HCT116 (cell line): Measurements from ENCODE around the gene MANSC1. TPM values are rescaled to one million over a fixed set of nuclear protein-coding genes. Genes with fewer than 3 reads are reported as not detected.

Source experiments
- ATAC-seq: fragments of 200-7000 bp; cut with Tn5 transposase; 2 replicates; pipeline ENCODE4 v1.9.1; 2020; ENCODE audit warnings: mild to moderate bottlenecking, moderate library complexity
- BruUV-seq: library from RNA; stranded (reverse); fragments of 400-500 nt; replicated peaks from 2 replicates; lab custom pipeline; 2021; lab: Mats Ljungman, UMichigan
- CTCF ChIA-PET: fragments of 300-600 bp; sonication (Branson Sonifier 250); formaldehyde crosslinking; loops from one replicate; lab custom pipeline; 2021; ENCODE audit warnings: antibody characterized with exemption; lab: Charles Lee
- POLR2A ChIA-PET: fragments of 300-600, 350-600 bp; sonication (Branson Sonifier 250); formaldehyde crosslinking; loops from one replicate; lab custom pipeline; 2021; ENCODE audit warnings: antibody characterized with exemption; lab: Charles Lee
- RAD21 ChIA-PET, 2 experiments: fragments of 300-600 bp; sonication (Branson Sonifier 250); formaldehyde crosslinking; loops; one replicate each; lab custom pipeline; 2023; ENCODE audit warnings: low total read pairs in 2 of 2; ENCODE audit not compliant: uncharacterized antibody in 2 of 2, unreplicated experiment in 2 of 2, low non-redundant PET in 1 of 2; lab: Charles Lee
- DNase-seq: peaks from one replicate; pipeline ENCODE4 v3.0.0-alpha.2; 2010; ENCODE audit warnings: low read depth, low spot score
- H2AFZ ChIP-seq: fragments of 200-600 bp; shearing (Covaris generic), sonication (generic); 2 replicates; pipeline ENCODE4 v1.6.1; 2017; ENCODE audit warnings: low read depth, mixed run types, mixed read lengths, antibody characterized with exemption, low read length; ENCODE audit not compliant: poor library complexity, severe bottlenecking
- H3K27ac ChIP-seq: 2 replicates; pipeline ENCODE4 v1.5.1; 2012; ENCODE audit warnings: low read depth, low read length
- H3K27me3 ChIP-seq: fragments of 200-600 bp; sonication (generic); 2 replicates; pipeline ENCODE4 v1.6.1; 2016; ENCODE audit warnings: mixed run types, low read length, mixed read lengths; ENCODE audit not compliant: insufficient read depth
- H3K36me3 ChIP-seq, 2 experiments: fragments of 200-500 bp in 1 of 2; fragments of 200-600 bp in 1 of 2; sonication (Bioruptor generic) in 1 of 2; sonication (generic) in 1 of 2; 2 replicates each; pipeline versions ENCODE4 v1.5.1 to v1.6.1; 2014 to 2016; ENCODE audit warnings: low read length in 2 of 2, inconsistent platforms in 1 of 2, mixed read lengths in 1 of 2, mixed run types in 1 of 2; ENCODE audit not compliant: insufficient read depth in 2 of 2, control insufficient read depth in 1 of 2
- H3K4me1 ChIP-seq, 2 experiments: fragments of 200-600 bp in 1 of 2; sonication (generic) in 1 of 2; 2 replicates each; pipeline versions ENCODE4 v1.5.1 to v1.6.1; 2012 to 2017; ENCODE audit warnings: low read length in 2 of 2, inconsistent platforms in 1 of 2, mild to moderate bottlenecking in 1 of 2, mixed read lengths in 1 of 2, mixed run types in 1 of 2, moderate library complexity in 1 of 2; ENCODE audit not compliant: insufficient read depth in 2 of 2, control insufficient read depth in 1 of 2
- H3K4me2 ChIP-seq: fragments of 200-600 bp; sonication (generic); 2 replicates; pipeline ENCODE4 v1.6.1; 2017; ENCODE audit warnings: mixed run types, low read length, mixed read lengths
- H3K4me3 ChIP-seq, 2 experiments: fragments of 200-600 bp in 1 of 2; sonication (generic) in 1 of 2; replicated peaks in 1 of 2; 2 replicates each; pipeline ENCODE4 v1.5.1; 2011 to 2016; ENCODE audit warnings: low read length in 2 of 2, control low read depth in 1 of 2, low read depth in 1 of 2, mild to moderate bottlenecking in 1 of 2, mixed read lengths in 1 of 2, mixed run types in 1 of 2
- H3K79me2 ChIP-seq: fragments of 200-600 bp; sonication (generic); 2 replicates; pipeline ENCODE4 v1.6.1; 2017; ENCODE audit warnings: mild to moderate bottlenecking, mixed run types, low read length, moderate library complexity, mixed read lengths; ENCODE audit not compliant: insufficient read depth
- H3K9ac ChIP-seq: fragments of 200-600 bp; sonication (generic); 2 replicates; pipeline ENCODE4 v1.6.1; 2016; ENCODE audit warnings: low read length, mixed read lengths
- H3K9me2 ChIP-seq: fragments of 200-600 bp; sonication (generic), shearing (Covaris generic); 2 replicates; pipeline ENCODE4 v1.6.1; 2017; ENCODE audit warnings: mixed run types, mild to moderate bottlenecking, moderate library complexity; ENCODE audit not compliant: insufficient read depth
- H3K9me3 ChIP-seq, 2 experiments: fragments of 200-500 bp in 1 of 2; fragments of 200-600 bp in 1 of 2; sonication (Bioruptor generic) in 1 of 2; sonication (generic) in 1 of 2; 2 replicates each; pipeline ENCODE4 v1.6.1; 2014 to 2017; ENCODE audit warnings: low read length in 2 of 2, mixed read lengths in 2 of 2, inconsistent platforms in 1 of 2, low read depth in 1 of 2, mild to moderate bottlenecking in 1 of 2, mixed run types in 1 of 2, moderate library complexity in 1 of 2; ENCODE audit not compliant: control insufficient read depth in 1 of 2, insufficient read depth in 1 of 2
- H4K20me1 ChIP-seq: fragments of 200-600 bp; sonication (generic), shearing (Covaris generic); 2 replicates; pipeline ENCODE4 v1.6.1; 2017; ENCODE audit warnings: mixed run types, mild to moderate bottlenecking, moderate library complexity; ENCODE audit not compliant: insufficient read depth
- CEBPB ChIP-seq: IDR thresholded peaks from 2 replicates; pipeline ENCODE4 v1.6.1; 2012; ENCODE audit warnings: low read depth
- CTCF ChIP-seq, 3 experiments: fragments of 200-600 bp in 1 of 3; sonication (generic) in 1 of 3; IDR thresholded peaks in 2 of 3; conservative IDR thresholded peaks in 1 of 3; 2 replicates each; pipeline ENCODE4 v1.5.1; 2012 to 2017; ENCODE audit warnings: low read depth in 2 of 3, low read length in 2 of 3, antibody characterized with exemption in 1 of 3, borderline replicate concordance in 1 of 3, control low read depth in 1 of 3, mild to moderate bottlenecking in 1 of 3, mixed read lengths in 1 of 3, mixed run types in 1 of 3, moderate library complexity in 1 of 3; ENCODE audit not compliant: insufficient read depth in 1 of 3
- EGR1 ChIP-seq: IDR thresholded peaks from 2 replicates; pipeline ENCODE4 v1.6.1; 2012; ENCODE audit warnings: low read depth
- ELF1 ChIP-seq: IDR thresholded peaks from 2 replicates; pipeline ENCODE4 v1.6.1; 2012; ENCODE audit warnings: low read depth, borderline replicate concordance
- REST ChIP-seq: IDR thresholded peaks from 2 replicates; pipeline ENCODE4 v1.6.1; 2012; ENCODE audit warnings: low read depth
- ZFX ChIP-seq: fragments of 450-650 bp; IDR thresholded peaks from 2 replicates; pipeline ENCODE4 v1.6.1; 2017
- intact Hi-C: fragments of 100-400 bp; cut with micrococcal nuclease; formaldehyde crosslinking; loops from 2 replicates; pipeline ENCODE4 v1.10.0; 2022
- total RNA-seq: library from RNA; stranded (reverse); gene quantifications from one replicate; pipeline ENCODE4 v1.2.1, GENCODE V29; 2021; ENCODE audit not compliant: unreplicated experiment

The MANSC1 gene
- total RNA-seq, 1 experiment from 2014 or later: 0.20 TPM

- ChIA-PET RAD21 (no interaction called here), POLR2A (no interaction called here), CTCF (no interaction called here)
- no peak overlapping the region for H3K4me3 ChIP-seq
- no peak overlapping the region for H3K4me2 ChIP-seq
- no peak for ATAC-seq
- H3K36me3 ChIP-seq: no peaks in the 10 kb centered on the region
- no peaks in the 10 kb centered on the region for H3K9me2 ChIP-seq
- no peaks in the 10 kb centered on the region for H3K9me3 ChIP-seq
- H3K27me3 ChIP-seq: no peaks in the 10 kb centered on the region
- no peaks in the 10 kb centered on the region for H3K79me2 ChIP-seq
- DNase-seq: no peak
- no peaks in the 10 kb centered on the region for H3K4me1 ChIP-seq
- intact Hi-C loops: no loop called here
- H3K27ac ChIP-seq: no peak overlapping the region
- no peak overlapping the region for H3K9ac ChIP-seq
- TF ChIP-seq ELF1: no peak
- no peak for TF ChIP-seq EGR1
- TF ChIP-seq CEBPB: no peak
- TF ChIP-seq CTCF (IDR thresholded peaks at IDR 0.05 in 2 of 3, conservative IDR thresholded peaks at IDR 0.05 in 1 of 3; ENCODE audit: borderline replicate concordance in 1 of 3, insufficient read depth in 1 of 3, low read depth in 2 of 3, low read length in 2 of 3): no peak
- no peak for TF ChIP-seq ZFX
- TF ChIP-seq REST: no peak
- no peak overlapping the region for H2AFZ ChIP-seq
- BruUV-seq: no TSS peak
- no peaks in the 10 kb centered on the region for H4K20me1 ChIP-seq
Measured at GRCh38 chr12:12286441-12286840, 63.6 kb downstream of the MANSC1 start.
